GM23338 (cell line): ENCODE data around the gene EFCAB12. TPM values are rescaled to one million over a fixed set of nuclear protein-coding genes. Genes with fewer than 3 reads are reported as not detected.

Experiments used
- ATAC-seq: fragments of 200-7000 bp; cut with Tn5 transposase; 3 replicates; pipeline ENCODE4 v1.9.1; 2020
- DNase-seq: peaks from one replicate; pipeline ENCODE4 v3.0.0-alpha.2; 2015; ENCODE audit warnings: low spot score
- H2AFZ ChIP-seq: fragments of 200-600 bp; sonication (generic); 2 replicates; pipeline ENCODE4 v1.8.0; 2016; ENCODE audit warnings: antibody characterized with exemption, mild to moderate bottlenecking, moderate library complexity
- H3F3A ChIP-seq: fragments of 200-600 bp; sonication (generic); replicated peaks from 2 replicates; pipeline ENCODE4 v1.8.0; 2017; ENCODE audit warnings: antibody characterized with exemption, mixed run types, low read depth
- H3K27ac ChIP-seq: fragments of 200-600 bp; sonication (generic); 2 replicates; pipeline ENCODE4 v1.6.1; 2016; ENCODE audit warnings: low read depth
- H3K27me3 ChIP-seq: fragments of 200-600 bp; sonication (generic); 2 replicates; pipeline ENCODE4 v1.8.0; 2016; ENCODE audit warnings: mild to moderate bottlenecking, mixed run types, moderate library complexity; ENCODE audit not compliant: insufficient read depth
- H3K36me3 ChIP-seq: fragments of 200-600 bp; sonication (generic); 2 replicates; pipeline ENCODE4 v1.8.0; 2016; ENCODE audit warnings: mild to moderate bottlenecking; ENCODE audit not compliant: insufficient read depth
- H3K4me1 ChIP-seq: fragments of 200-600 bp; sonication (generic); 2 replicates; pipeline ENCODE4 v1.8.0; 2016; ENCODE audit warnings: mild to moderate bottlenecking, moderate library complexity; ENCODE audit not compliant: insufficient read depth
- H3K4me2 ChIP-seq: fragments of 200-600 bp; sonication (generic); 2 replicates; pipeline ENCODE4 v1.7.1; 2017; ENCODE audit warnings: mixed run types
- H3K4me3 ChIP-seq: fragments of 200-600 bp; sonication (generic); 2 replicates; pipeline ENCODE4 v1.6.1; 2016; ENCODE audit warnings: mixed run types
- H3K79me2 ChIP-seq: fragments of 200-600 bp; sonication (generic); replicated peaks from 2 replicates; pipeline ENCODE4 v1.8.0; 2017; ENCODE audit warnings: mild to moderate bottlenecking; ENCODE audit not compliant: insufficient read depth
- H3K9me2 ChIP-seq: fragments of 200-600 bp; sonication (generic); 2 replicates; pipeline ENCODE4 v1.8.0; 2017; ENCODE audit not compliant: insufficient read depth
- H4K20me1 ChIP-seq: fragments of 200-600 bp; sonication (generic); replicated peaks from 2 replicates; pipeline ENCODE4 v1.8.0; 2017; ENCODE audit warnings: mild to moderate bottlenecking; ENCODE audit not compliant: insufficient read depth
- H3K27ac Mint-ChIP-seq: 2 replicates; pipeline ENCODE4 v1.8.0; 2020; ENCODE audit warnings: inconsistent platforms, mild to moderate bottlenecking, moderate library complexity, mixed read lengths
- H3K27me3 Mint-ChIP-seq: 3 replicates; pipeline ENCODE4 v1.8.0; 2022; ENCODE audit warnings: low read depth, mild to moderate bottlenecking, moderate library complexity, mixed read lengths, inconsistent platforms; ENCODE audit not compliant: insufficient read depth, poor library complexity
- H3K36me3 Mint-ChIP-seq: 3 replicates; pipeline ENCODE4 v1.8.0; 2021; ENCODE audit warnings: low read depth, mild to moderate bottlenecking, inconsistent platforms, moderate library complexity, mixed read lengths
- H3K4me1 Mint-ChIP-seq: 3 replicates; pipeline ENCODE4 v1.8.0; 2020; ENCODE audit warnings: mild to moderate bottlenecking, inconsistent platforms, mixed read lengths
- H3K4me3 Mint-ChIP-seq: 3 replicates; pipeline ENCODE4 v1.8.0; 2021; ENCODE audit warnings: moderate library complexity, mild to moderate bottlenecking, inconsistent platforms, mixed read lengths
- H3K9me3 Mint-ChIP-seq: 3 replicates; pipeline ENCODE4 v1.8.0; 2020; ENCODE audit warnings: moderate library complexity, mild to moderate bottlenecking, inconsistent platforms, mixed read lengths
- CREB1 ChIP-seq: fragments of 250-450 bp; sonication (Bioruptor Pico); IDR thresholded peaks from 2 replicates; pipeline ENCODE4 v1.5.0; 2020; ENCODE audit warnings: low read depth, mild to moderate bottlenecking, moderate library complexity
- CTCF ChIP-seq, 2 experiments: fragments of 200-600 bp in 1 of 2; sonication (generic) in 1 of 2; conservative IDR thresholded peaks; 2 replicates each; pipeline versions ENCODE4 v1.5.1 to v1.6.1; 2016 to 2017; ENCODE audit warnings: antibody characterized with exemption in 2 of 2, low read depth in 2 of 2, mild to moderate bottlenecking in 2 of 2, moderate library complexity in 1 of 2
- JUNB ChIP-seq: IDR thresholded peaks from one replicate; pipeline ENCODE4 v1.6.1; 2016; ENCODE audit warnings: antibody characterized with exemption; ENCODE audit not compliant: unreplicated experiment
- STAT1 ChIP-seq: IDR thresholded peaks from one replicate; pipeline ENCODE4 v1.6.1; 2016; ENCODE audit warnings: antibody characterized with exemption; ENCODE audit not compliant: unreplicated experiment
- ZNF114 ChIP-seq: fragments of 250-450 bp; sonication (Bioruptor Pico); IDR thresholded peaks from 2 replicates; pipeline ENCODE4 v1.5.0; 2020; ENCODE audit warnings: mild to moderate bottlenecking, moderate library complexity
- ZNF462 ChIP-seq: fragments of 250-450 bp; sonication (Bioruptor Pico); IDR thresholded peaks from 2 replicates; pipeline ENCODE4 v1.5.0; 2020; ENCODE audit warnings: mild to moderate bottlenecking, moderate library complexity
- polyA plus RNA-seq: library from polyadenylated mRNA; unstranded; fragments of >200 nt; fragmentation: Nextera tagmentation; extraction: Ambion mirVana; gene quantifications from 2 replicates; pipeline ENCODE4 v1.2.1, GENCODE V29; 2016
- total RNA-seq: library from RNA; depleted of rRNA; stranded (reverse); fragments of >200 nt; shearing (Covaris generic); gene quantifications from 2 replicates; pipeline ENCODE4 v1.2.3, GENCODE V29; 2014
- TF ChIP-seq, protein P1 (sequence below): IDR thresholded peaks from 2 replicates; pipeline ENCODE4 v1.6.1; 2016; ENCODE audit warnings: antibody characterized with exemption
- TF ChIP-seq, protein P2 (sequence below): IDR thresholded peaks from one replicate; pipeline ENCODE4 v1.6.1; 2018; ENCODE audit warnings: antibody characterized with exemption; ENCODE audit not compliant: unreplicated experiment

The EFCAB12 gene
- total and polyA plus RNA-seq, 2 experiments from 2014 or later, result 0.24 to 0.65 TPM

DNA sequence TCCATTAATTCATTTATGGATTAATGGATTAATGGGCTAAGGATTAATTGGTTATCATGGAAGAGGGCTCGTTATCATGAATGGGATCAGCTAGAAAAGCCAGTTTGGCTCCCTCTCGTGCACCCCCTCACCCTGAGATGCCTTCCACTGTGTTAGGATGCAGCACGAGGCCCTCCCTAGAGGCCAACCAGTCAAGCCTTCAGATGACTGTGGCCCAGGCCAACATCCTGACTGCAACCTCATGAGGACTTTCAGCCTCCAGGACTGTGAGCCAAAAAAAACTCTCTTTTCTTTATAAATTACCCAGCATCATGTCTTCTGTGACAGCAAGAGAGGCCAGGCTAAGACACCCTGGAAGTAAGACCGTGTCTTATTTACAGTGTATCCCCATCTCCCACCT lies 9.0 kb downstream of the EFCAB12 start:
- Mint-ChIP-seq H3K27me3 (peaks cover 16% of the 10 kb centered on the region), H3K4me3 (no peak overlapping the region), H3K4me1 (peaks cover 20% of the 10 kb centered on the region), H3K36me3 (no peaks in the 10 kb centered on the region), H3K27ac (no peak overlapping the region), H3K9me3 (no peaks in the 10 kb centered on the region; the same call in 2 of the 3 replicates)
- peaks cover 5% of the 10 kb centered on the region for H3K4me1 ChIP-seq
- no peaks in the 10 kb centered on the region for H3K79me2 ChIP-seq
- ATAC-seq, result no peak
- H3K9me2 ChIP-seq, result no peaks in the 10 kb centered on the region
- H3K36me3 ChIP-seq, result no peaks in the 10 kb centered on the region
- no peaks in the 10 kb centered on the region for H4K20me1 ChIP-seq
- H3K4me3 ChIP-seq, result no peak overlapping the region
- no peak overlapping the region for H2AFZ ChIP-seq
- no peaks in the 10 kb centered on the region for H3K27me3 ChIP-seq
- H3F3A ChIP-seq, result no peaks in the 10 kb centered on the region
- no peak overlapping the region for H3K4me2 ChIP-seq
- TF ChIP-seq ZNF462 (CRISPR knock-in tag) (no peak), CTCF (conservative IDR thresholded peaks at IDR 0.05; ENCODE audit: low read depth in 2 of 2) (no peak), STAT1 (no peak), CREB1 (CRISPR knock-in tag) (no peak), ZNF114 (CRISPR knock-in tag) (no peak), JUNB (no peak)
- TF ChIP-seq, protein P1, sequence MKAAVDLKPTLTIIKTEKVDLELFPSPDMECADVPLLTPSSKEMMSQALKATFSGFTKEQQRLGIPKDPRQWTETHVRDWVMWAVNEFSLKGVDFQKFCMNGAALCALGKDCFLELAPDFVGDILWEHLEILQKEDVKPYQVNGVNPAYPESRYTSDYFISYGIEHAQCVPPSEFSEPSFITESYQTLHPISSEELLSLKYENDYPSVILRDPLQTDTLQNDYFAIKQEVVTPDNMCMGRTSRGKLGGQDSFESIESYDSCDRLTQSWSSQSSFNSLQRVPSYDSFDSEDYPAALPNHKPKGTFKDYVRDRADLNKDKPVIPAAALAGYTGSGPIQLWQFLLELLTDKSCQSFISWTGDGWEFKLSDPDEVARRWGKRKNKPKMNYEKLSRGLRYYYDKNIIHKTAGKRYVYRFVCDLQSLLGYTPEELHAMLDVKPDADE, result no peak
- TF ChIP-seq, protein P2, sequence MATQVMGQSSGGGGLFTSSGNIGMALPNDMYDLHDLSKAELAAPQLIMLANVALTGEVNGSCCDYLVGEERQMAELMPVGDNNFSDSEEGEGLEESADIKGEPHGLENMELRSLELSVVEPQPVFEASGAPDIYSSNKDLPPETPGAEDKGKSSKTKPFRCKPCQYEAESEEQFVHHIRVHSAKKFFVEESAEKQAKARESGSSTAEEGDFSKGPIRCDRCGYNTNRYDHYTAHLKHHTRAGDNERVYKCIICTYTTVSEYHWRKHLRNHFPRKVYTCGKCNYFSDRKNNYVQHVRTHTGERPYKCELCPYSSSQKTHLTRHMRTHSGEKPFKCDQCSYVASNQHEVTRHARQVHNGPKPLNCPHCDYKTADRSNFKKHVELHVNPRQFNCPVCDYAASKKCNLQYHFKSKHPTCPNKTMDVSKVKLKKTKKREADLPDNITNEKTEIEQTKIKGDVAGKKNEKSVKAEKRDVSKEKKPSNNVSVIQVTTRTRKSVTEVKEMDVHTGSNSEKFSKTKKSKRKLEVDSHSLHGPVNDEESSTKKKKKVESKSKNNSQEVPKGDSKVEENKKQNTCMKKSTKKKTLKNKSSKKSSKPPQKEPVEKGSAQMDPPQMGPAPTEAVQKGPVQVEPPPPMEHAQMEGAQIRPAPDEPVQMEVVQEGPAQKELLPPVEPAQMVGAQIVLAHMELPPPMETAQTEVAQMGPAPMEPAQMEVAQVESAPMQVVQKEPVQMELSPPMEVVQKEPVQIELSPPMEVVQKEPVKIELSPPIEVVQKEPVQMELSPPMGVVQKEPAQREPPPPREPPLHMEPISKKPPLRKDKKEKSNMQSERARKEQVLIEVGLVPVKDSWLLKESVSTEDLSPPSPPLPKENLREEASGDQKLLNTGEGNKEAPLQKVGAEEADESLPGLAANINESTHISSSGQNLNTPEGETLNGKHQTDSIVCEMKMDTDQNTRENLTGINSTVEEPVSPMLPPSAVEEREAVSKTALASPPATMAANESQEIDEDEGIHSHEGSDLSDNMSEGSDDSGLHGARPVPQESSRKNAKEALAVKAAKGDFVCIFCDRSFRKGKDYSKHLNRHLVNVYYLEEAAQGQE, result no peak
- H3K27ac ChIP-seq, result no peak overlapping the region
- DNase-seq, result no peak
